Measurements from ENCODE around the gene PTCD1.
"Not testable (repeated sequence)": the region's sequence is repeated elsewhere in the genome, so short reads cannot be mapped to it uniquely, and the experiment has no call there.

Gene PTCD1

GRCh38 chr7:99387912-99388311 is 50.7 kb downstream of the PTCD1 start:
- no peak for DNase-seq (ENCODE audit: low read depth in 2 of 2)

DNA sequence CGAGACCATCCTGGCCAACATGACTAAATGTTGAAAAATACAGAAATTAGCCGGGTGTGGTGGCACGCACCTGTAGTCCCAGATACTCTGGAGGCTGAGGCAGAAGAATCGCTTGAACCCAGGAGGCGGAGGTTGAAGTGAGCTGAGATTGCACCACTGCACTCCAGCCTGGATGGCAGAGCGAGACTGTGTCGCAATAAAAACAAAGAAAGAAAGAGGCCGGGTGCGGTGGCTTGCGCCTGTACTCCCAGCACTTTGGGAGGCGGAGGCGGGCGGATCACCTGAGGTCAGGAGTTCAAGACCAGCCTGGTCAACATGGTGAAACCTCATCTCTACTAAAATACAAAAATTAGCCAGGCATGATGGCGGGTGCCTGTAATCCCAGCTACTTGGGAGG is 51.4 kb downstream of the PTCD1 start:
- DNase-seq (ENCODE audit: low read depth in 2 of 2) = not testable (repeated sequence)

- no peak for DNase-seq (ENCODE audit: low read depth in 2 of 2)
Observed at GRCh38 chr7:99386584-99387238, 51.9 kb downstream of the PTCD1 start.

- no peak for DNase-seq (ENCODE audit: low read depth in 2 of 2)
Observed at GRCh38 chr7:99385564-99385963, 53.0 kb downstream of the PTCD1 start.

- DNase-seq (ENCODE audit: low read depth in 2 of 2) = no peak
Observed at GRCh38 chr7:99384523-99384922, 54.1 kb downstream of the PTCD1 start.

DNA sequence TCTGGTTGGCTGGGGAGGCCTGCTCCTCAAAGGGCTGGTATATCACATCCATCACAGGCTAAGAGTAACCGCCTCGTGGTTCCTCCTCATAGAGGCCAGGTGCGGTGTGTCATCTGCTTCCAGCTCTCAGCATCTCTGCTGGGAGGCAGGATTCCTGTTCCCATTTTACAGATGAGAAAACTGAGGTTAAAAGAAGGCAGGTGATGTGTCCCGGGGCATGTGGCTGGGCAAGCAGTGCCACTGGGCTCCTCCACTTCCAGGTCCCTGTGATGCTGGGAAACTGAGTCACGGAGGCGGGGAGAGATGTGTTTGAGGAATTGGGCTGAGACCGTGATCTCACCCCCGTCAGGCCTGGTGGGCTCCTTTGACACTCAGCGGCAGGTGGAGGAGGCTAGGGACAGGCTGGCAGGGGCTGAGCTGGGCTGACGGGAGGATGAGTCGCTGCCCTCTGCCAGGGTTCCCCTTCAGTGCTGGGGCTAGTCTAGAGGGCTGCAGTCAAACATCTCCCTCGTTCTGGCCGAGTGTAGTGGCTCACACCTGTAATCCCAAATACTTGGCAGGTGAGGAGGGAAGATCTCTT is 54.7 kb downstream of the PTCD1 start:
- no peak for DNase-seq (ENCODE audit: low read depth in 2 of 2)

GRCh38 chr7:99383203-99383602 is 55.4 kb downstream of the PTCD1 start:
- DNase-seq (ENCODE audit: low read depth in 2 of 2) = no peak

DNA sequence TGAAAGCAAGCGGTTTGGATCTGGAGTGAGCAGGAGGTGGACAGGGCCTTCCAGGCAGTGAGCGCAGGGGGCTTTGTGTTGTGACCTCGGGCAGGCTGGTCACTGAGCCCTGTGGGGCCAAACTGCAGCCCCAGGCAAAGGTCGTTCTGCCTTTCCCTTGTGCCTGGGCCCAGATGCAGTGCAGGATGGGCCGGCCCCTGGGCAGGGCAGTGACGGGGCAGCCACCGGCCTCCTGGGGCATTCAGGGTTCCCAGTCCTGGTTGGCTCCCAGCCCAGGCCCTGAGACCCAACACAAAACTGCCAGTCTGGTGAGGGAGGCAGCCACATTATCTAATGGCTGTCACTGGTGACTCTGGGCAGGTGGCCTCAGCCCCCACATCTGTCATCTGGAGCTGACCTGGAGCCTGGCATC is 56.9 kb downstream of the PTCD1 start:
- DNase-seq (ENCODE audit: low read depth in 2 of 2) = no peak

GRCh38 chr7:99380823-99381663 is 57.6 kb downstream of the PTCD1 start:
- DNase-seq (ENCODE audit: low read depth in 2 of 2) = peak; percentile 87 to 88

DNA sequence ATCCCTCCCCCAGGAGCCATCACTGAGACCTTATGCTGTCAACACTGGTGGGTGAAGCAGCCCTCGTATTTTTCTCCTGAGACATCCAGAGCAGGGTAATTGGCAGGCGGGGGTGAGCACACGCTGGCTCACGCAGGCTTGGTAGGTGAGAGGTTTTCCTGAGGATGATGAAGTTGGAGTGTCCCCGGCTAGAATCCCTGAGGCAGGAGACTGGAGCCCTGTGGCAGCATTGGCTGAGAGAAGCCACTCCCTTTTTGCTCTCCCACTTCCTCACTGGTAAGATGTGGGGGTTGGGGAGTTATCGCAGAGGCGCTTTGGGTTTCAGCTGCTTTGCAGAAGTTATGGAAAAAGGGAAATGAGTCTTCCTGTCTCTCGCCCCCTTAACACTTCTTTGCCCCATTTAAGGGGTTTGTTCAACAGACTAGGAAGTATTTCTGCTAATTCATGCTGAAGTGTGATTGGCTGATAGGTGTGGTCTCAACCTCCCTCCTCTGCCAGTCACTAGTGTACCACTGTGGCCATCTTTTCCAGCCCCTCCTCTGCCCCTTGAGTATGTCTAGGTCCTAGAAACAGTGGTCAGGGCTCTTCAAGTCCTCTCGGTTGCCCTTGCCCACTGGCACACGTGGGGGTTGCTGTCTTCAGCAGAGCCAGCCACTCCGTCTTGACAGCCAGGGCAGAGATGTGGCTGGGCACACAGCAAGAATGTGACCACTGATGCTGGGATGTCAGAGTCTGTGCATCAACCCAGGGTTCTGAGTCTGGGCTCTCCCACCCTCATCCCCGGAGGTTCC is 58.4 kb downstream of the PTCD1 start:
- peak in 1 of 2 donors; percentile 24 for DNase-seq (ENCODE audit: low read depth in 2 of 2)

DNA sequence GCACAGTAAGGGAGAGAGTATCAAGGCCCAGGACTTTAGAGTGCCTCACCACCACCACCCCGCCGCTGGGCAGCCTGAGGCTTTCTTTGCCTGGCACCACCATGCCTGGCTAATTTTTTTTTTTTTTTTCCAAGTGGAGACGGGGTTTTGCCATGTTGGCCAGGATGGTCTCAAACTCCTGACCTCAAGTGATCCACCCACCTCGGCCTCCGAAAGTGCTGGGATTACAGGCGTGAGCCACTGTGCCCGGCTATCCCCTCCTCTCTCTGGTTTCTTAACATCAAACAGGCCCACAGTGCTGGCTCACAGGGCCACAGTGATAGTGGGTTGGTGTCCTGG is 58.9 kb downstream of the PTCD1 start:
- not testable (repeated sequence) for DNase-seq (ENCODE audit: low read depth in 2 of 2)

GRCh38 chr7:99379043-99379577 is 59.5 kb downstream of the PTCD1 start:
- peak in 1 of 2 donors; percentile 34 for DNase-seq (ENCODE audit: low read depth in 2 of 2)

DNA sequence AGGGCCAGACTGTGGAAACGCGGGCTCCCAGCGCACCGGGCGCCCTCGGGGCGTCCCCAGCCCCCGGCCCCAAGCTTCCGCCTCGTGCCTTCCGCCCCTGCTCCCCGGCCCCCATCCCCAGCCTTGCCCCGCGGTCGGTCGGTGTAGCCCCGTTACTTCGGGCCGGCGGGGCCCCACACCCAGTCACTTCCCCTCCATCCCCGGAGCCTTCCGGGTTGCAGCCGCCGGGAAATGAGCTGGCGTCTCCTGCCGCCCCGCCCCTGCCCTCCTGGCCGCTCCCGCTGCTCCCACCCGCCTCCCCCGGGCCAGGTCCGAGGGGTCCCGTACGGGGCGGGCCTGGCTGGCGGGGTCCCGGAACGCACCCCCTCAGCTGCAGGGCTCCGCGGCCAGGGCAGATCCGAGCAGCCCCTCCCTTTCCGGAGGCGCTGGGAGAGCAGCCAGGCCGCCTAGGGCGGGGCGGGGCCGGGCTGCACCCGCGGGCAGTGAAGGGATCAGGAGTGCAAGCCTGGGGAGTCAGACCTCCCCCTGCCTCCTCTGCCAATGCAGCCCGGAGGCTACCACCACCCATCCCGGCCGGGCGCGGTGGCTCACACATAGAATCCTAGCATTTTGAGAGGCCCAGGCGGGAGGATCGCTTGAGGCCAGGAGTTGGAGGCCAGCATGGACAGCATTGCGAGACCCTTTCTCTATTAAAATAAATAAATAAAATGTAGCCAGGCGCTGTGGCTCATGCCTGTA is 63.4 kb downstream of the PTCD1 start:
- peak in 1 of 2 donors; percentile 60 for DNase-seq (ENCODE audit: low read depth in 2 of 2)

DNA sequence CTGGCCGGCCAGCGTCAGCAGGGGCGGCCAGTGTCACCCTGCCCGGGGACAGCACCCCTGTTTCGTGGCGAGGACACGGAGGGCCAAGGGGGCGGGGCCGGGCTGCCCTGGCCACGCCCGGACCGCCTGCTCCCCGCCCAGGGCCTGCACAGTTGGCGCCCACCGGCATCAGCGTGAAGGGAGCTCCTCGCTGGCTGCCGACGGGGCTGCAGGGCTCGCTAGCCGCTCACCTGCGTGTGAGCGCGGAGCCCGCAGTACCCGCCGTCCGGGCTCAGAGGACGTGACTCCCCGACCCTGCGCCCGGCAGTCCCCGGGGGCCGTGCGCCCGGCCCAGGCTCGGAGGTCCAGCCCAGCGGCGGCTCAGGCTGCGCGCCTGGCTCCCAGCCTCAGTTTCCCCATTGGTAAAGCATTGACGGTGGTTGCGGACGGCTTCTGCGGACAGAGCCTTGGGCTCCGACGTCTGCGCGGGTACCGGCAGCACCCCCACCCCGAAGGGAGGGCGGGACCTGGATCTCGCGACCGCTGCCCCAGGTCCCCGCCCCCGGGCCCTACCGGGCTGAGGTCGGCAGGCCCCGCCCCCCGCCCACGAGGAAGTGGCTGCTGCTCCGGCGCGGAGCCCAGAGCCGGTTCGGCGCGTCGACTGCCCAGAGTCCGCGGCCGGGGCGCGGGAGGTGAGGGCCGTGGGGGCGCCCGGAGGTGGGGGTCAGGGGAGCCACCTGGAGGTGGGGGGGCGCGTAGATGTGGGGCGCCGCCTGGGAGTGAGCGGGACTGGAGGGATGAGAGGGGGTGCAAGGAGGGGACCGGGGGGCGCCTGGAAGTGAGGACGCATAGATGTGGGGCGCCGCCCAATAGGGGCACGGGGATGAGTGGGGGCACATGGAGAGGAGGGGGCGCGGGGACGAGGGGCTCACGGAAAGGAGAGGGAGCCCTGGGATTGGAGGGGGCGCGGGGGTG is 64.2 kb downstream of the PTCD1 start, which contains the start of gene ARPC1B:
Gene ARPC1B, plus strand, starts transcription at position 620 of the 954 bp plus-strand sequence. CDS start 10,985 bp downstream, outside the sequence.
- peak; percentile 71 to 87 for DNase-seq (ENCODE audit: low read depth in 2 of 2)

DNA sequence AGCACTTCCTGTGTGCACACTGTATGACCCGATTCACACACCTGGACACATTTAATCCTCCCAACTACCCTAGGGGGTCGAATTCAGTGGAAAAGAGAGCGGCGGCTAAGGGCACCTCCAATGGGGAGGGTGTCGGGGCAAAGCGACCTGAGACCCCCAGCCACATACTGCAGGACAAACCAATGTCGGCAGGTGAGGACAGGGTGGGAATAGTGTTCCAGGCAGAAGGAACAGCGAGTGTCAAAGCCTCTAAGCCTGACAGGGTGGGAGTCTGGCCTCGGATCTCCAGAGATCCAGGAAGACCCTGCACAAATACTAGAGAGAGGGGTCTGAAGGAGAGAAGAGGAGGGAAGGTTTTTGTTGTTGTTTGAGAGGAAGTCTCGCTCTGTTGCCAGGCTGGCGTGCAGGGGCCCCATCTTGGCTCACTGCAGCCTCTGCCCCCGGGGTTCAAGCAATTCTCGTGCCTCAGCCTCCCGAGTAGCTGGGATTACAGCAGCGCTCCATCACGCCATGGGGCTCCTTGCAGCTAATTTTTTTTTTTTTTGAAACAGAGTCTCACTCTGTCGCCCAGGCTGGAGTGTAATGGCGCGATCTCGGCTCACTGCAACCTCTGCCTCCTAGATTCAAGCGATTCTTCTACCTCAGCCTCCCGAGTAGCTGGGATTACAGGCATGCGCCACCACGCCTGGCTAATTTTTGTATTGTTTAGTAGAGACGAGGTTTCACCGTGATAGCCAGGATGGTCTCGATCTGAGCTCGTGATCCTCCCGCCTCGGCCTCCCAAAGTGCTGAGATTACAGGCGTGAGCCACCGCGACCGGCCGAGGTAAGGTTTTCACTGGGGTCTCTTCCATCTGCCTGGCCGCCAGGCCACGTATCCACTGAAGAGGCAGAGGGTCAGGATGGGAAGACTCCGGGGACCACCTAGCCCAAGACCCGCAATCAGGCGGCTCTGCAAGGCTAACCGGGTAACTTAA is 65.2 kb downstream of the PTCD1 start:
- DNase-seq (ENCODE audit: low read depth in 2 of 2) = no peak

DNA sequence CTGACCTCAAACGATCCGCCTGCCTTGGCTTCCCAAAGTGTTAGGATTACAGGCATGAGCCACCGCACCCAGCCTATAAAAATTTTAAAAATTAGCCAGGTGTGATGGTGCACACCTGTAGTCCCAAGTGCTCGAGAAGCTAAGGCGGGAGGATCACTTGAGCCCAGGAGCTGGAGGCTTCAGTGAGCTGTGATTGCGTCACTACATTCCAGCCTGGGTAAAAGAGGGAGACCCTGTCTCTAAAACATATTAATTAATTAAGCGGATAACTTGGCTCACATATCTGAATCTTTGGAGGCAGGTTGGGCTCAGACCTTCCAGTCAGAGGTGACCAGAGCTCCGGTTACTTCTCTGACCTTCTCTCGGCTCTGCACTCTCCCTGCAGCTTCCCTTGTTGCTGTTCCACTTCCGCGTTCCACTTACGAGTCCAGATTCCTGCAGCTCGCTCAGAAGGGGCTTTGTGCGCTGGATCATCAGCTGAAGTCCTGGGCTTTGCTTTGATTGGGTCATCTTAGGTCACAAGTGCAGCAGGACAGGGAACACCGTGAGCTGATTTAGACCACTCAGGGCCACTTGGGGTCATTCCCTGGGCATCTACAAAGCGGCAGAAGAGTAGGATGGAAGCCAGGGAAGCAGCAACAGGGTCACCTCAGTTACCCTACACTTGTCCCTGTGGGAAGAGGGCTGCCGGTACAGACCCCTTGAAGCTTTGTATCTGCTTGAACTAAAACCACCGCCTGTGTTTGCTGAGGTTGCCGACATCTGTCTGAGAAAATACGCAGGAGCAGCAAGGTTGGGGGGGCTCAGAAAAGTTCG is 66.1 kb downstream of the PTCD1 start:
- no peak for DNase-seq (ENCODE audit: low read depth in 2 of 2)

DNA sequence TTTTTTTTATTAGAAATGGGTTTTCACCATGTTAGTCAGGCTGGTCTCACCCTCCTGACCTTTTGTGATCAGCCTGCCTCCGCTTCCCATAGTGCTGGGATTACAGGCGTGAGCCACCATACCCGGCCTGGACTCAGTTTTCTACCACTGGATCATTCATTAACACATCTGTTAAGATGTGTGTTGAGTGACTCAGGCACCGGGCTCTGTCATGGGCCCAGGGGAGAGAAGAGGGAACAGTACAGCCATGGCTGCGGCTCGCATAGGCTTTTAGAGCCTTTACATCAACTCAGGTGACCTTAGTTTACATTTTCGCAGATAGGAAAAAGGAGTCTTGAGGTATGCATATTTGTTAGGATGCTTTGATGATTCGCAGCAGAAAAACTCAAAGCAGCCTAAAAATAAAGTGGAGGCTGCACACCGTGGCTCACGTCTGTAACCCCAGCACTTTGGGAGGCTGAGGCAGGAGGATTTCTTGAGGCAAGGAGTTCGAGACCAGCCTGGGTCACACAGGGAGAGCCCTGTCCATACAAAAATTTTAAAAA is 67.2 kb downstream of the PTCD1 start:
- DNase-seq (ENCODE audit: low read depth in 2 of 2) = no peak
